ENCODE data around the gene HMCN2. TPM values are rescaled to one million over a fixed set of nuclear protein-coding genes. Genes with fewer than 3 reads are reported as not detected.
A peak's percentile ranks its signal among the peaks of the same experiment; 100 is the strongest.

Gene HMCN2
- polyA plus RNA-seq, 1 experiment = under 0.01 TPM

- Histone ChIP-seq H3K4me3 (ENCODE audit: low read depth, low read length) (no peak overlapping the region), H3K27me3 (ENCODE audit: control insufficient read depth, insufficient read depth, low read length) (peaks cover 25% of the 10 kb centered on the region), H3K9me3 (ENCODE audit: control insufficient read depth, insufficient read depth, low read length) (no peaks in the 10 kb centered on the region; the same call in 1 of the 2 replicates), H3K27ac (ENCODE audit: low read depth, low read length) (no peak overlapping the region)
- ChIA-PET POLR2A (interaction anchor here (0.7 kb wide), 1 partner anchor 227 kb away, joined by 6 read pairs; no protein-coding TSS in a partner anchor), CTCF (no interaction called here)
- TF ChIP-seq CTCF (IDR thresholded peaks at IDR 0.05; ENCODE audit: low read depth, low read length) = no peak
- DNase-seq (ENCODE audit: low read depth, low spot score) = no peak
Measured at GRCh38 chr9:130366072-130366471, 100.5 kb downstream of the HMCN2 start.

GRCh38 chr9:130366888-130367550 lies 101.5 kb downstream of the HMCN2 start:
- Histone ChIP-seq H3K27me3 (ENCODE audit: control insufficient read depth, insufficient read depth, low read length) (peaks cover 27% of the 10 kb centered on the region), H3K9me3 (ENCODE audit: control insufficient read depth, insufficient read depth, low read length) (no peaks in the 10 kb centered on the region; the same call in 1 of the 2 replicates), H3K4me3 (ENCODE audit: low read depth, low read length) (no peak overlapping the region), H3K27ac (ENCODE audit: low read depth, low read length) (no peak overlapping the region)
- ChIA-PET POLR2A (interaction anchor here (0.7 kb wide), 1 partner anchor 228 kb away, joined by 6 read pairs; no protein-coding TSS in a partner anchor), CTCF (no interaction called here)
- no peak for TF ChIP-seq CTCF (IDR thresholded peaks at IDR 0.05; ENCODE audit: low read depth, low read length)
- DNase-seq (ENCODE audit: low read depth, low spot score) = no peak

GRCh38 chr9:130368631-130369103 lies 103.1 kb downstream of the HMCN2 start:
- no peak for DNase-seq (ENCODE audit: low read depth, low spot score)
- POLR2A ChIA-PET = no interaction called here
- CTCF ChIA-PET = no interaction called here

GRCh38 chr9:130370226-130370625 lies 104.7 kb downstream of the HMCN2 start:
- Histone ChIP-seq H3K27ac (ENCODE audit: low read depth, low read length) (no peak overlapping the region), H3K27me3 (ENCODE audit: control insufficient read depth, insufficient read depth, low read length) (peaks cover 35% of the 10 kb centered on the region), H3K4me3 (ENCODE audit: low read depth, low read length) (no peak overlapping the region), H3K9me3 (ENCODE audit: control insufficient read depth, insufficient read depth, low read length) (no peaks in the 10 kb centered on the region)
- POLR2A ChIA-PET = no interaction called here
- CTCF ChIA-PET = no interaction called here
- no peak for DNase-seq (ENCODE audit: low read depth, low spot score)
- no peak for TF ChIP-seq CTCF (IDR thresholded peaks at IDR 0.05; ENCODE audit: low read depth, low read length)

More at GRCh38 chr9:130368631-130369103, 103.1 kb downstream of the HMCN2 start:
- H3K27ac ChIP-seq (ENCODE audit: low read depth, low read length) = no peak overlapping the region
- peak; percentile 33 for TF ChIP-seq CTCF (IDR thresholded peaks at IDR 0.05; ENCODE audit: low read depth, low read length)
- no peaks in the 10 kb centered on the region for H3K9me3 ChIP-seq (ENCODE audit: control insufficient read depth, insufficient read depth, low read length)
- no peak overlapping the region for H3K4me3 ChIP-seq (ENCODE audit: low read depth, low read length)
- H3K27me3 ChIP-seq (ENCODE audit: control insufficient read depth, insufficient read depth, low read length) = peaks cover 31% of the 10 kb centered on the region

GRCh38 chr9:130371196-130371966 lies 105.8 kb downstream of the HMCN2 start:
- H3K27me3 ChIP-seq (ENCODE audit: control insufficient read depth, insufficient read depth, low read length) = peaks cover 38% of the 10 kb centered on the region
- CTCF ChIA-PET = interaction anchor here (0.5 kb wide), 1 partner anchor 89 kb away, joined by 6 read pairs; no protein-coding TSS in a partner anchor
- DNase-seq (ENCODE audit: low read depth, low spot score) = no peak
- H3K27ac ChIP-seq (ENCODE audit: low read depth, low read length) = no peak overlapping the region
- POLR2A ChIA-PET = interaction anchor here (0.7 kb wide), 1 partner anchor 76 kb away, joined by 8 read pairs; no protein-coding TSS in a partner anchor
- no peak overlapping the region for H3K4me3 ChIP-seq (ENCODE audit: low read depth, low read length)
- H3K9me3 ChIP-seq (ENCODE audit: control insufficient read depth, insufficient read depth, low read length) = no peaks in the 10 kb centered on the region
- no peak for TF ChIP-seq CTCF (IDR thresholded peaks at IDR 0.05; ENCODE audit: low read depth, low read length)

Measured in AG04450 (cell line).